Smooth muscle cell of bladder (primary cell): ENCODE data around the gene RPL4. TPM values are rescaled to one million over a fixed set of nuclear protein-coding genes. Genes with fewer than 3 reads are reported as not detected.

Experiments used
- total RNA-seq: library from RNA; depleted of rRNA; stranded (reverse); fragments of >200 nt; gene quantifications from 2 replicates; pipeline ENCODE4 v1.2.3, GENCODE V29; 2014

The RPL4 gene
- 1,618 and 1,908 TPM in 2 replicates for total RNA-seq

GRCh38 chr15:66504563-66505429 lies at the start of gene RPL4, which contains the start of gene ZWILCH:
Gene RPL4 (minus strand): TSS chr15:66504855. CDS start chr15:66504790, 65 bp downstream.
Gene ZWILCH (plus strand): TSS chr15:66505326. CDS start chr15:66505339, 13 bp downstream.

GRCh38 chr15:66497502-66498455 lies 6.9 kb downstream of the RPL4 start, which contains the start of gene SNAPC5:
Gene SNAPC5 (minus strand): TSS chr15:66497762. CDS start chr15:66497731, 31 bp downstream.

Other genes starting within 250 kb of the RPL4 start
- gene DIS3L, start 211.3 kb downstream of the RPL4 start, total RNA-seq, result 26.7 and 28.8 TPM in 2 replicates
- 8.1 and 8.6 TPM in 2 replicates for gene TIPIN, start 148.2 kb downstream of the RPL4 start, total RNA-seq
- gene MAP2K1, start 117.9 kb downstream of the RPL4 start, total RNA-seq, result 22.3 and 34.5 TPM in 2 replicates
- 28.3 and 31.4 TPM in 2 replicates for gene SNAPC5, start 7.1 kb downstream of the RPL4 start, total RNA-seq
- gene ZWILCH, start 471 bp upstream of the RPL4 start, total RNA-seq, result 4.1 and 5.7 TPM in 2 replicates
- gene LCTL, start 61.1 kb upstream of the RPL4 start, total RNA-seq, result 0.28 and 0.37 TPM in 2 replicates
- gene SMAD6, start 197.4 kb upstream of the RPL4 start, total RNA-seq, result 15.5 and 31.3 TPM in 2 replicates